Measurements from ENCODE around the gene ITPR1.

GRCh38 chr3:4817128-4817527 is 324.0 kb downstream of the ITPR1 start:
- no peak for TF ChIP-seq CTCF (conservative IDR thresholded peaks at IDR 0.05)
- no peak for TF ChIP-seq EZH2 (IDR thresholded peaks at IDR 0.05; ENCODE audit: low read depth)

Measured in PC-9 (cell line).